K562 (cell line): ENCODE measurements around the gene MADD. TPM values are rescaled to one million over a fixed set of nuclear protein-coding genes. Genes with fewer than 3 reads are reported as not detected.

Experiments
- ATF2 ChIP-seq: sonication (generic); formaldehyde crosslinking; IDR thresholded peaks from 2 replicates; pipeline ENCODE4 v1.8.1; 2022; ENCODE audit warnings: missing genetic modification reagents
- ATF4 ChIP-seq: fragments of 450-650 bp; formaldehyde crosslinking; IDR thresholded peaks from 2 replicates; pipeline ENCODE4 v1.4.0; 2022; ENCODE audit warnings: mild to moderate bottlenecking, moderate library complexity
- BRD9 ChIP-seq: fragments of 450-650 bp; IDR thresholded peaks from 2 replicates; pipeline ENCODE4 v1.6.1; 2018; ENCODE audit warnings: low read depth; ENCODE audit not compliant: partially characterized antibody
- BRF1 ChIP-seq: IDR thresholded peaks from 3 replicates; pipeline ENCODE4 v1.6.1; 2011; ENCODE audit warnings: borderline replicate concordance, mild to moderate bottlenecking; ENCODE audit not compliant: insufficient read length; ENCODE audit errors: extremely low read depth
- NCOA2 ChIP-seq, 2 experiments: fragments of 450-650 bp; IDR thresholded peaks; 2 replicates each; pipeline ENCODE4 v1.6.1; 2018; ENCODE audit warnings: mild to moderate bottlenecking in 2 of 2, moderate library complexity in 1 of 2; ENCODE audit not compliant: partially characterized antibody in 2 of 2
- NFE2L1 ChIP-seq: fragments of 450-650 bp; IDR thresholded peaks from 2 replicates; pipeline ENCODE4 v1.6.1; 2016; ENCODE audit warnings: missing genetic modification characterization, low read depth, mild to moderate bottlenecking, missing compliant biosample characterization, moderate library complexity, borderline replicate concordance
- POLR2G ChIP-seq: fragments of 200-400 bp; formaldehyde crosslinking; IDR thresholded peaks from 2 replicates; pipeline ENCODE4 v1.6.1; 2017; ENCODE audit warnings: low read depth, mild to moderate bottlenecking, antibody characterized with exemption, low read length, moderate library complexity
- RBFOX2 ChIP-seq: fragments of 200-400 bp; formaldehyde crosslinking; IDR thresholded peaks from 2 replicates; pipeline ENCODE4 v1.6.1; 2017; ENCODE audit warnings: low read depth, mild to moderate bottlenecking, low read length, moderate library complexity
- THRAP3 ChIP-seq: fragments of 450-650 bp; IDR thresholded peaks from 2 replicates; pipeline ENCODE4 v1.6.1; 2016; ENCODE audit warnings: mild to moderate bottlenecking, inconsistent platforms, borderline replicate concordance
- ZNF518B ChIP-seq: fragments of 250-450 bp; sonication (Bioruptor Pico); IDR thresholded peaks from 2 replicates; pipeline ENCODE4 v1.5.0; 2021; ENCODE audit warnings: mild to moderate bottlenecking, moderate library complexity
- polyA plus RNA-seq, 8 experiments: library from polyadenylated mRNA; depleted of rRNA in 4 of 8; stranded (reverse) in 5 of 8; unstranded in 3 of 8; fragments of >200 nt; fragmentation: Nextera tagmentation in 2 of 8; fragmentation: Illumina TruSeq in 1 of 8; extraction: Ambion mirVana in 2 of 8; extraction: Trizol in 1 of 8; gene quantifications; 2 replicates each; pipeline versions ENCODE4 v1.2.1 to v1.2.3, GENCODE V29; 2011 to 2014; ENCODE audit warnings: inconsistent platforms in 1 of 8, missing spikeins in 1 of 8
- total RNA-seq, 7 experiments: library from RNA; depleted of rRNA in 6 of 7; stranded (reverse); fragments of >200 nt in 6 of 7; fragmentation: Illumina TruSeq in 2 of 7; extraction: Trizol in 2 of 7; gene quantifications; 2 replicates each; pipeline versions ENCODE4 v1.2.1 to v1.2.3, GENCODE V29; 2011 to 2021; ENCODE audit warnings: low replicate concordance in 1 of 7

Gene MADD
- total and polyA plus RNA-seq, 9 of the 15 experiments (the other 6 are each of a cell fraction or from before 2014, with no cell fraction given) = 0.68 to 57.6 (median 33.6) TPM

- TF ChIP-seq RBFOX2 = no peak
- no peak for TF ChIP-seq BRD9
- no peak for TF ChIP-seq BRF1
- no peak for TF ChIP-seq NFE2L1 (tag)
- no peak for TF ChIP-seq POLR2G
- no peak for TF ChIP-seq ZNF518B
- no peak for TF ChIP-seq ATF4 (CRISPR knock-in tag)
- TF ChIP-seq THRAP3 = no peak
- no peak for TF ChIP-seq ATF2 (CRISPR knock-in tag)
- no peak for TF ChIP-seq NCOA2 (IDR thresholded peaks at IDR 0.05; ENCODE audit: partially characterized antibody in 2 of 2)
- TF ChIP-seq, all 486 proteins: peak for 29
These were observed 7.0 kb downstream of the MADD start (continued) for GRCh38 chr11:47276923-47277322.
